Measurements from ENCODE around the gene MCF2L2.

DNA sequence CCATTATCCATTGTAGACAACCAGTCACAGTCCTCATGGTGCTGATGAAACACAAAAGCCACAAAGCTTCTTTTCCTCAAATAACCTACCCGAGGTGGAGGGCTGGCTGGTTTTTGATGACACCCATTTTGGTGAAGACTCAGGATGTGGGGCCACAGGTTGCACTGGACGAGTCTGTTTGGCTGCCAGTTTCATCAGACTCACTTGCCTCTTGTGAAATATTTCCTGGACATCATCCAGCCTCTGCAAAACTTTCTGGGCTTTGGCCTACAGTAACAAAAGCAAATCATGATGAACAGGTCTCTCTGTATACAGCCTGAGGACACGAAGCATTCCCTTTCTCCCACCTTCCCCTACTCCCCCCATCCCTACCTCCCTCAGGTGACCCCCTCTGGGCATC lies 133.2 kb downstream of the MCF2L2 start:
- TF ChIP-seq, protein P1, sequence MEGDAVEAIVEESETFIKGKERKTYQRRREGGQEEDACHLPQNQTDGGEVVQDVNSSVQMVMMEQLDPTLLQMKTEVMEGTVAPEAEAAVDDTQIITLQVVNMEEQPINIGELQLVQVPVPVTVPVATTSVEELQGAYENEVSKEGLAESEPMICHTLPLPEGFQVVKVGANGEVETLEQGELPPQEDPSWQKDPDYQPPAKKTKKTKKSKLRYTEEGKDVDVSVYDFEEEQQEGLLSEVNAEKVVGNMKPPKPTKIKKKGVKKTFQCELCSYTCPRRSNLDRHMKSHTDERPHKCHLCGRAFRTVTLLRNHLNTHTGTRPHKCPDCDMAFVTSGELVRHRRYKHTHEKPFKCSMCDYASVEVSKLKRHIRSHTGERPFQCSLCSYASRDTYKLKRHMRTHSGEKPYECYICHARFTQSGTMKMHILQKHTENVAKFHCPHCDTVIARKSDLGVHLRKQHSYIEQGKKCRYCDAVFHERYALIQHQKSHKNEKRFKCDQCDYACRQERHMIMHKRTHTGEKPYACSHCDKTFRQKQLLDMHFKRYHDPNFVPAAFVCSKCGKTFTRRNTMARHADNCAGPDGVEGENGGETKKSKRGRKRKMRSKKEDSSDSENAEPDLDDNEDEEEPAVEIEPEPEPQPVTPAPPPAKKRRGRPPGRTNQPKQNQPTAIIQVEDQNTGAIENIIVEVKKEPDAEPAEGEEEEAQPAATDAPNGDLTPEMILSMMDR (IDR thresholded peaks at IDR 0.05): no peak
- no peak for TF ChIP-seq POLR2A (IDR thresholded peaks at IDR 0.05)
